ENCODE data around the gene PRDM13.

DNA sequence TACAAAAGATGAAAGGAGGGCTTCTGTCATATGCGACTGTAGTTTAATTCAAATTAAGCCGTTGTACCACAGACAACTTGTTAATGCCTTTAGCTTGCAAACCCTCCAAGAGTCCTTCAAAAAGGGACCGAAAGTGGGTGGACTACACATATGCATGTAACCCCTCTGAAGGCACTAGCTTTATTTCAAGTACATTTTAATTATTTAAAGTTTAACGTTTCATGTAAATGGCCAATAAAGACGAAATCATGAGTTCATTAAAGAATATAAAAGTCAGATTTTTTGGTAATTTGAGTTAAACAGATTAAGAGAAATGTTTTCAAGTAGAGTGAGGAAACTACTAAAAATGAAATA, 12.8 kb downstream of the PRDM13 start:
- TF ChIP-seq POLR2AphosphoS5 (IDR thresholded peaks at IDR 0.05; ENCODE audit: low read depth, low read length) (no peak), TAF1 (IDR thresholded peaks at IDR 0.05; ENCODE audit: borderline replicate concordance, insufficient read depth, low read length) (no peak), SIN3A (IDR thresholded peaks at IDR 0.05; ENCODE audit: borderline replicate concordance, insufficient read depth, low read length) (no peak), FOXP2 (optimal IDR thresholded peaks at IDR 0.05; ENCODE audit: borderline replicate concordance, extremely low read depth, extremely low read length, insufficient read depth) (no peak)
- TF ChIP-seq, protein P1, sequence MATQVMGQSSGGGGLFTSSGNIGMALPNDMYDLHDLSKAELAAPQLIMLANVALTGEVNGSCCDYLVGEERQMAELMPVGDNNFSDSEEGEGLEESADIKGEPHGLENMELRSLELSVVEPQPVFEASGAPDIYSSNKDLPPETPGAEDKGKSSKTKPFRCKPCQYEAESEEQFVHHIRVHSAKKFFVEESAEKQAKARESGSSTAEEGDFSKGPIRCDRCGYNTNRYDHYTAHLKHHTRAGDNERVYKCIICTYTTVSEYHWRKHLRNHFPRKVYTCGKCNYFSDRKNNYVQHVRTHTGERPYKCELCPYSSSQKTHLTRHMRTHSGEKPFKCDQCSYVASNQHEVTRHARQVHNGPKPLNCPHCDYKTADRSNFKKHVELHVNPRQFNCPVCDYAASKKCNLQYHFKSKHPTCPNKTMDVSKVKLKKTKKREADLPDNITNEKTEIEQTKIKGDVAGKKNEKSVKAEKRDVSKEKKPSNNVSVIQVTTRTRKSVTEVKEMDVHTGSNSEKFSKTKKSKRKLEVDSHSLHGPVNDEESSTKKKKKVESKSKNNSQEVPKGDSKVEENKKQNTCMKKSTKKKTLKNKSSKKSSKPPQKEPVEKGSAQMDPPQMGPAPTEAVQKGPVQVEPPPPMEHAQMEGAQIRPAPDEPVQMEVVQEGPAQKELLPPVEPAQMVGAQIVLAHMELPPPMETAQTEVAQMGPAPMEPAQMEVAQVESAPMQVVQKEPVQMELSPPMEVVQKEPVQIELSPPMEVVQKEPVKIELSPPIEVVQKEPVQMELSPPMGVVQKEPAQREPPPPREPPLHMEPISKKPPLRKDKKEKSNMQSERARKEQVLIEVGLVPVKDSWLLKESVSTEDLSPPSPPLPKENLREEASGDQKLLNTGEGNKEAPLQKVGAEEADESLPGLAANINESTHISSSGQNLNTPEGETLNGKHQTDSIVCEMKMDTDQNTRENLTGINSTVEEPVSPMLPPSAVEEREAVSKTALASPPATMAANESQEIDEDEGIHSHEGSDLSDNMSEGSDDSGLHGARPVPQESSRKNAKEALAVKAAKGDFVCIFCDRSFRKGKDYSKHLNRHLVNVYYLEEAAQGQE (IDR thresholded peaks at IDR 0.05; ENCODE audit: insufficient read depth in 1 of 2, low read depth in 2 of 2, low read length in 2 of 2) = no peak
